Mucosa of gallbladder (tissue), 1 donor: Measurements from ENCODE around the gene SEH1L. TPM values are rescaled to one million over a fixed set of nuclear protein-coding genes. Genes with fewer than 3 reads are reported as not detected.
"Not testable (repeated sequence)": the region's sequence is repeated elsewhere in the genome, so short reads cannot be mapped to it uniquely, and the experiment has no call there.

Experiments
- DNase-seq: peaks from one replicate; pipeline ENCODE4 v3.0.0-alpha.2; 2020; ENCODE audit warnings: low spot score
- total RNA-seq: library from RNA; stranded (reverse); gene quantifications from one replicate; pipeline ENCODE4 v1.2.1, GENCODE V29; 2021
- donor health status: DM: no; HTN: no; CAD: no.

Gene SEH1L
- 25.5 TPM for total RNA-seq

DNA sequence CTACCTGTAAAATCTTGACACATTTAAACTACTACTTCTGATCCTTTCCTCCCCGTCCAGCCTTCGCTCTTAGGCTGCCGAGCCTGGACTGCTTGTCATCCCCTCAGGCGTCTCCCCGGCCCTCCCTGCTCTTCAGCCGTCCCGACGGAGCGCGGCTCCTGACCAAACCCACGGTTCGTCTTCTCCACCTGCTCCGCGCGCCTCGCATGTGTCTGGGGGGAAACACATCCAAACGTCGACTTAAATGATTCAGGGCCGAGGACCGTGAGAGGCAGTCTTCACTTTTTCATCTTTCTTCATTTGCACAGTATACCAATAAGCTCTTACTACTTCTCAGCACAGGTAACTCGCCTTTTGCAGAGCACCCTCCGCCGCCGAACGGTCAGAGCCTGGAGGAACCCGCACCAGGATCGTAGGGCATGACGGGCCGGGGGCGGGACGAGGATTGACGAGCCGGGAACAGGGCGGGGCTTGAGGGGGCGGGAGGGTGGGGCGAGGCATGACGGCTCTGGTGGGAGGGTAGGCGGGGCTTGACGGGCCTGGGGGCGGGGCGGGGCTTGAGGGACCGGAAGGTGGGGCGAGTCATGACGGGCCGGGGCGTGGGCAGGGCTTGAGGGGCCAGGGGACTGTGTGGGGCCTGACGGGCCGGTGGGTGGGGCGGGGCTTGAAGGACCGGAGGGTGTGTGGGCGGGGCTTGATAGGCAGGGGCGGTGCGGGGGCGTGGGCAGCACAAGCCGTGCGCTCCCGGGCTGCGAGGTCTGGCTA, at the start of gene SEH1L:
TSS of gene SEH1L (plus strand) at position 727 of the 765 bp plus-strand sequence. CDS start 111 bp downstream, outside the sequence.
- peak; percentile 99 for DNase-seq

DNA sequence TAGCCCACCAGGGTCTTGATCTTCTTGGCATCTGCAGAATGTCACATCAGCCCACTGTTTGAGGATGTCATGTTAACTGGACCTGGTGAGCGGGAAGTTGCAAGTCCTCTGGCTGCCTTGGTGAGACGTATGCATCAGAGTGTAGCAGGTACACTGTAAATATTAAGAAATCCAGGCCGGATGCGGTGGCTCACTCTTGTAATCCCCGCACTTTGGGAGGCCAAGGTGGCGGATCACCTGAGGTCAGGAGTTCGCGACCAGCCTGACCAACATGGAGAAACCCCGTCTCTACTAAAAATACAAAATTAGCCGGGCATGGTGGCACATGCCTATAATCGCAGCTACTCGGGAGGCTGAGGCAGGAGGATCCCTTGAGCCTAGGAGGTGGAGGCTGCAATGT, 46.6 kb upstream of the SEH1L start:
- DNase-seq: not testable (repeated sequence)

- no peak for DNase-seq
These were observed 43.7 kb upstream of the SEH1L start for GRCh38 chr18:12904012-12904516.

GRCh38 chr18:12906119-12906518, 41.7 kb upstream of the SEH1L start:
- DNase-seq: no peak

DNA sequence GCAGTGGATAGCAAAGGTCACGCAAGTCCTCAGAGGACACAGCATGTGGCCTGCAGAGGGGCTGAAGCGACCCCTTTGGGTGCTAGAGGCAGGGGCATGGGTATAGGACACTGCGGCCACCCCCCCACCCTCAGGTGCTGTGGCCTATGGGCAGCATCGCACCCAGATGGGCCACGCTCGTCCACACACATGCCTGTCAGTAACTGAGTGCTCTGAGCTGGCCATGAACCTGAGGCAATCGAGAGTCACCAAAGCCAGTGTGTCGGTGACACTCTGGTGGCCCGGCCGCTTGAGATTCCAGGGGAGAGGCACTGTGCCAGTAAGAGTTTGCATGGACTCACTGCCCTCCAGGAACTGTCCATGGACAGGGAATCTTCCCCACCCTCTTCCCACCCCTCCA, 41.0 kb upstream of the SEH1L start:
- no peak for DNase-seq

GRCh38 chr18:12907258-12907925, 40.4 kb upstream of the SEH1L start:
- DNase-seq: no peak

DNA sequence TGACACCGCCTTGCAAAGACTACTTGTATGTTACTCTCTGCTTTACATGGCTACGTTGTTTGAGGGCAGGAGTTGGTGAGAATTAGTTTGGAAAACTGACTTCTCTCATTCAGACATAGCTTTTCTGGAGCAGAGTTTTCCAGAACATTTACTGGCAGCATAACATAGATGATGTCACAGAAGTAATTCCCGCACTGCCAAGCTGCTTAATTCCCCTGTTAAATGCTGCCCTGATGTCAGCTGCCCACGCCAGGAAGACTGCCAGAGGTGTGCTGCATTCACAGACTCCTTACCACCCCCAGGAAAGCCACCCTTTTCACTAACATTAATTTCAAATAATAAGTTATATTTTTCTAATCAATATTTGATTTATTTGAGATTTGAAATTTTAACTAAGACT, 39.1 kb upstream of the SEH1L start:
- DNase-seq: no peak

- DNase-seq: no peak
These were observed 36.5 kb upstream of the SEH1L start for GRCh38 chr18:12911025-12911928.

DNA sequence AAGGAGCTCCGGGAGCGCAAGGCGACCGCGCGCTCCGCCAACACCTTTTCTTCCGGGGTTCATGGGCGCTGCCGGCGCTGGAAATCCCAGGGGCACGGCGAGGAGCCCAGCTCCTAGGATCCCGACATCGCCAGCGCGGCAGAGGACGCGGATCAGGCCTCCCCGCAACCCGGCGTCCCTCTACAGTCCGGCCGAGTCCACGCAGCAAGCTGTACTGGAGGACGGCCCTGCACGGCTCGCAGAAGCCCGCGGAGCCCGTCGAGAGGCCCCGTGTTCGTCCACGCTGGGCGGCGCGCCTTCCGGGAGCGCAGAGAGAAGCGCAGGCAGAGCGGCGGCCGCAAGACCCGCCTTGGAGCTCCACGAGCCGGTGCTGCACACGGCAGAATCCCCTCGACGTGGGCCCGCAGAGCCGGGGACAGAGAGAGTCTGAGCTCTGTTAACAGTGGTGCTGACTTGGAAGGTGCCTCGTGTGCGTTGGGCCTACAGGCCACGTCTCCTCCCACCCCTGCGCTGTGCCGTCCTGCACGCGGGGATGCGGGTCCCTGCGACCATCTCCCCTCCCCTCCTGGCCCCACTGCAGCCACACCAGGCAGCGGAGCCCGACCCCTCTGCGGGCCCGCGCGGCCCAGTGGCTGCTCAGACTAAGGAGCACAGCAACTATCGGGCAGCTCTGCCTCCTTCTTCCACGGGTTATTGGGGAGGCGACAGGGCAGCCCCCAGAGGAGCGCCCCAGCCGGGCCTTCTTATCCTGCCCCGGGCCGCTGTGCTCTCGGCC, 35.7 kb upstream of the SEH1L start:
- no peak for DNase-seq

GRCh38 chr18:12921178-12921577, 26.6 kb upstream of the SEH1L start:
- DNase-seq: no peak

GRCh38 chr18:12922266-12922665, 25.5 kb upstream of the SEH1L start:
- no peak for DNase-seq

GRCh38 chr18:12924616-12925015, 23.2 kb upstream of the SEH1L start:
- DNase-seq: no peak

DNA sequence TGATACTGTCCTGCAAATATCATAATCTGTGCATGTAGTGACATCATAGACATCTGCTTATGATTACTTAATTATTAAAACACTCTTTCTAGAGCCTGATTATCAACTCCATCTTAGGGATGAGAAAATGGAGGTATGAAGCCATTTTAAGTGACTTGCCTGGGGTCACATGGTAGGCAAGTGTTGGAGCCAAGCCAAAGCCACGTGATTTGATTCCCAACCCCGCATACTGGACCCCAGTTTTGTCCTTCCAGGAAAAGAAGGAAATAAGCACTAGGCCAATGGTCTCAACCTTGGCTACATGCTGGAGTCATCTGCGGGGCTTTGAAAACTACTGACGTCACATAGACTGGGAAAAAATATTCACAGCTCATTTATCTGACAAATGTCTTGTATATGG, 19.6 kb upstream of the SEH1L start:
- DNase-seq: no peak

DNA sequence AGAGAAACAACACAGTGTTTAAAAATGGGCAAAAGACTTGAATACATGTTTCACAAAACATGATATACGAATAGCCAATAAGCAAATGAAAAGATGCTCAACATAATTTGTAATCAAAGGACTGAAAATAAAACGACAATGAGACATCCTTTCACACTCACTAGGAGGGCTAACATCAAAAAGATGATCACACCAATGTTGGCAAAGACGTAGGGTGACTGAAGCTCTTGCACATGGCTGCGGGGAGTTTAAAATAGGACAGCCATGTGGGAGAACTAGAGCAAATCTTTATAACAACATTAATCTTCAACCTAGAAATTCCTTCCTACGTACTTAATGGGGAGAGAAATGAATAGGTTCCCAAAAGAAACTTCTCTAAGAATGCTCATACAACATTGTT, 19.2 kb upstream of the SEH1L start:
- no peak for DNase-seq

- DNase-seq: no peak
These were observed 18.2 kb upstream of the SEH1L start for GRCh38 chr18:12929477-12930083.

DNA sequence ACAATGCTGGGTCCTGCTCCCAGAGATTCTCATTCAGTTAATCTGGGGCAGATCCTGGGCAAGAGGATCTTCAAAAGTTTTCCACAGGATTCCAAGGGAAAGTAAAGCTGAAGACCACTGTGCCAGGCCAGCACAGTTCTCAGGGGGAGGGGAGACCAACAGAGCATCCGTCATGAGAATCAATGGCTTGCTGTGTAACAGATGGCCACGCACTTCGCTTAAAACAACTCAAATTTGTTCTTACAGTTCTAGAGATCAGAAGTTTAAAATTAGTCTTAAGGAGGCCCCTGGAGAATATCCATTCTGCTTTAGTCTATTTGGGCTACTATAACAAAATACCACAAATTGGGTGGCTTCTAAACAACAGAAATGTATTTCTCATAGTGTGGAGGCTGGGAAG, 17.4 kb upstream of the SEH1L start:
- DNase-seq: no peak

DNA sequence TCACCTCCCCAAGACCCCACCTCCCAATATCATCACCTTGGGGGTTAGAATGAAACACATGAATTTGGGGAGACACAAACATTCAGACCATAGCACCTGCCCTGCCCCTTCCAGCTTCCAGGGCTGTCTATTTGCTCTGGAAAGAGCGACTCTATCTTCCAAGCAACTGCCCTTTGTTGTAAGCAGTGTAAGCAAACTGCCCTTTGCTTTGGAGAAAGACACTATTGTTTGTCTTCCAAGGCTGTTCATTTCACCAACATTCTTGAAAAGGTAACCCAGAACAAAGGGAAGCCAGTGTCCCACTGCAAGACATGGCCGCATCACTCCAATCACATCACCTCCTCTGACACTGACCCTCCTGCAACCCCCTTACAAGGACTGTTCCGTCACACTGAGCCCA, 16.9 kb upstream of the SEH1L start:
- DNase-seq: no peak

DNA sequence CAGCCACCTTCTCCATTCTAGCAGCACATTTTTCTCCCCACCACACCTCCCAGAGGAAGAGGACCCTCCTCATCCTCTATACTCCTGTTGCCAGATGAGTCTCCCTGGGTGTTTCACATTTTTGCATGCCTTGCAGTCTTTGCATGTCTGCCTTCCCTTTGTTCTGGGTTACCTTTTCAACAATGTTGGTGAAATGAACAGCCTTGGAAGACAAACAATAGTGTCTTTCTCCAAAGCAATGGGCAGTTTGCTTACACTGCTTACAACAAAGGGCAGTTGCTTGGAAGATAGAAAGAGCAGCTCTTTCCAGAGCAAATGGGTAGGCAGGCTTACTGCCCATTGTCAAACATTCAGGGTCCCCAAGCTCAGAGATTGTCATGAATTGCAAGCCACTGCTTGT, 14.5 kb upstream of the SEH1L start:
- DNase-seq: no peak

GRCh38 chr18:12934454-12935071, 13.2 kb upstream of the SEH1L start:
- DNase-seq: peak; percentile 81

GRCh38 chr18:12939162-12939561, 8.6 kb upstream of the SEH1L start:
- no peak for DNase-seq

- no peak for DNase-seq
These were observed 4.6 kb upstream of the SEH1L start for GRCh38 chr18:12943215-12943614.
